NK-92 treated with Interleukin-12 subunit alpha and Interleukin-12 subunit beta, amount 100 ng/mL, for 24 hours (cell line): ENCODE data around the gene CORO2B.

ENCODE experiments used
- DNase-seq: peaks from one replicate; lab custom pipeline; 2025; lab: John Stamatoyannopoulos, UW

Gene CORO2B

GRCh38 chr15:68554721-68555678 lies 23.8 kb upstream of the CORO2B start:
- no peak for DNase-seq

GRCh38 chr15:68555679-68556037 lies 23.1 kb upstream of the CORO2B start:
- DNase-seq, result no peak

- no peak for DNase-seq
These were observed 22.4 kb upstream of the CORO2B start for GRCh38 chr15:68556139-68556990.

- no peak for DNase-seq
These were observed 21.1 kb upstream of the CORO2B start for GRCh38 chr15:68557469-68558317.

GRCh38 chr15:68558318-68559305 lies 20.2 kb upstream of the CORO2B start:
- no peak for DNase-seq

GRCh38 chr15:68559345-68560310 lies 19.2 kb upstream of the CORO2B start:
- DNase-seq, result peak; percentile 43

- no peak for DNase-seq
These were observed 18.2 kb upstream of the CORO2B start for GRCh38 chr15:68560501-68561113.

GRCh38 chr15:68561171-68561900 lies 17.5 kb upstream of the CORO2B start:
- no peak for DNase-seq

- DNase-seq, result no peak
These were observed 16.9 kb upstream of the CORO2B start for GRCh38 chr15:68561901-68562300.

GRCh38 chr15:68564173-68564572 lies 14.6 kb upstream of the CORO2B start:
- DNase-seq, result no peak

- DNase-seq, result no peak
These were observed 13.6 kb upstream of the CORO2B start for GRCh38 chr15:68565234-68565633.

GRCh38 chr15:68565726-68566125 lies 13.1 kb upstream of the CORO2B start:
- DNase-seq, result no peak

- DNase-seq, result no peak
These were observed 12.3 kb upstream of the CORO2B start for GRCh38 chr15:68566377-68566954.

GRCh38 chr15:68567345-68567744 lies 11.4 kb upstream of the CORO2B start:
- DNase-seq, result no peak

GRCh38 chr15:68570974-68571373 lies 7.8 kb upstream of the CORO2B start:
- DNase-seq, result no peak

GRCh38 chr15:68571582-68571981 lies 7.2 kb upstream of the CORO2B start:
- DNase-seq, result no peak

- DNase-seq, result no peak
These were observed 6.5 kb upstream of the CORO2B start for GRCh38 chr15:68572309-68572708.

GRCh38 chr15:68572921-68573320 lies 5.9 kb upstream of the CORO2B start:
- DNase-seq, result no peak
